ENCODE measurements around the gene KRT72. TPM values are rescaled to one million over a fixed set of nuclear protein-coding genes. Genes with fewer than 3 reads are reported as not detected.

The KRT72 gene
- total RNA-seq, 3 donors from 2014 or later = not detected

- Histone ChIP-seq H3K36me3 (no peaks in the 10 kb centered on the region), H3K4me3 (no peak overlapping the region), H3K9me3 (no peaks in the 10 kb centered on the region), H3K4me1 (no peaks in the 10 kb centered on the region), H3K27me3 (peaks cover 0 to 6% of the 10 kb centered on the region in 2 donors), H3K27ac (no peak overlapping the region)
- TF ChIP-seq, protein P1, sequence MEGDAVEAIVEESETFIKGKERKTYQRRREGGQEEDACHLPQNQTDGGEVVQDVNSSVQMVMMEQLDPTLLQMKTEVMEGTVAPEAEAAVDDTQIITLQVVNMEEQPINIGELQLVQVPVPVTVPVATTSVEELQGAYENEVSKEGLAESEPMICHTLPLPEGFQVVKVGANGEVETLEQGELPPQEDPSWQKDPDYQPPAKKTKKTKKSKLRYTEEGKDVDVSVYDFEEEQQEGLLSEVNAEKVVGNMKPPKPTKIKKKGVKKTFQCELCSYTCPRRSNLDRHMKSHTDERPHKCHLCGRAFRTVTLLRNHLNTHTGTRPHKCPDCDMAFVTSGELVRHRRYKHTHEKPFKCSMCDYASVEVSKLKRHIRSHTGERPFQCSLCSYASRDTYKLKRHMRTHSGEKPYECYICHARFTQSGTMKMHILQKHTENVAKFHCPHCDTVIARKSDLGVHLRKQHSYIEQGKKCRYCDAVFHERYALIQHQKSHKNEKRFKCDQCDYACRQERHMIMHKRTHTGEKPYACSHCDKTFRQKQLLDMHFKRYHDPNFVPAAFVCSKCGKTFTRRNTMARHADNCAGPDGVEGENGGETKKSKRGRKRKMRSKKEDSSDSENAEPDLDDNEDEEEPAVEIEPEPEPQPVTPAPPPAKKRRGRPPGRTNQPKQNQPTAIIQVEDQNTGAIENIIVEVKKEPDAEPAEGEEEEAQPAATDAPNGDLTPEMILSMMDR (IDR thresholded peaks at IDR 0.05) = no peak
- no peak for TF ChIP-seq POLR2A (IDR thresholded peaks at IDR 0.05)
- no peak for TF ChIP-seq POLR2AphosphoS5 (IDR thresholded peaks at IDR 0.05)
- intact Hi-C loops (cut with DNase I; ENCODE audit: low total_unique reads) = no loop called here
- no peak for DNase-seq (ENCODE audit: low spot score in 2 of 2)
Measured at GRCh38 chr12:52612431-52613383, 11.4 kb upstream of the KRT72 start.

- no peaks in the 10 kb centered on the region for H3K9me3 ChIP-seq
- intact Hi-C loops (cut with DNase I; ENCODE audit: low total_unique reads) = no loop called here
- H3K27me3 ChIP-seq = peaks cover 0 to 6% of the 10 kb centered on the region in 2 donors
- no peaks in the 10 kb centered on the region for H3K36me3 ChIP-seq
- no peak overlapping the region for H3K4me3 ChIP-seq
- H3K27ac ChIP-seq = no peak overlapping the region
- H3K4me1 ChIP-seq = no peaks in the 10 kb centered on the region
- TF ChIP-seq POLR2A (IDR thresholded peaks at IDR 0.05) = no peak
- TF ChIP-seq, protein P1 (IDR thresholded peaks at IDR 0.05) = no peak
- TF ChIP-seq POLR2AphosphoS5 (IDR thresholded peaks at IDR 0.05) = no peak
- DNase-seq (ENCODE audit: low spot score in 2 of 2) = no peak
Measured at GRCh38 chr12:52611080-52611468, 9.8 kb upstream of the KRT72 start.

GRCh38 chr12:52608826-52609630 is 7.8 kb upstream of the KRT72 start:
- Histone ChIP-seq H3K4me1 (no peaks in the 10 kb centered on the region), H3K9me3 (no peaks in the 10 kb centered on the region), H3K36me3 (no peaks in the 10 kb centered on the region), H3K27ac (no peak overlapping the region), H3K4me3 (no peak overlapping the region), H3K27me3 (peaks cover 0 to 6% of the 10 kb centered on the region in 2 donors)
- intact Hi-C loops (cut with DNase I; ENCODE audit: low total_unique reads) = no loop called here
- TF ChIP-seq POLR2AphosphoS5 (IDR thresholded peaks at IDR 0.05) (no peak), POLR2A (IDR thresholded peaks at IDR 0.05) (no peak)
- TF ChIP-seq, protein P1 (IDR thresholded peaks at IDR 0.05) = no peak
- DNase-seq (ENCODE audit: low spot score in 2 of 2) = no peak

GRCh38 chr12:52608161-52608560 is 6.9 kb upstream of the KRT72 start:
- DNase-seq (ENCODE audit: low spot score in 2 of 2) = no peak
- H3K36me3 ChIP-seq = no peaks in the 10 kb centered on the region
- intact Hi-C loops (cut with DNase I; ENCODE audit: low total_unique reads) = no loop called here

More at GRCh38 chr12:52608161-52608560, 6.9 kb upstream of the KRT72 start:
- Histone ChIP-seq H3K27me3 (peaks cover 0 to 6% of the 10 kb centered on the region in 2 donors), H3K4me1 (no peaks in the 10 kb centered on the region), H3K4me3 (no peak overlapping the region), H3K9me3 (no peaks in the 10 kb centered on the region), H3K27ac (no peak overlapping the region)
- TF ChIP-seq POLR2AphosphoS5 (IDR thresholded peaks at IDR 0.05) = no peak
- no peak for TF ChIP-seq POLR2A (IDR thresholded peaks at IDR 0.05)
- TF ChIP-seq, protein P1 (IDR thresholded peaks at IDR 0.05) = no peak

Data from breast epithelium (tissue), 4 donors.